Pons (tissue), 1 donor: ENCODE results near the gene VWA8.

Experiments
- DNase-seq: peaks from one replicate; pipeline ENCODE4 v3.0.0-alpha.2; 2016; ENCODE audit warnings: low spot score

VWA8 gene

GRCh38 chr13:41520016-41520659 is 440.8 kb downstream of the VWA8 start:
- DNase-seq = no peak
